C4-2B (cell line): Measurements from ENCODE around the gene ACYP1.

Source experiments
- ZFX ChIP-seq: fragments of 450-650 bp; IDR thresholded peaks from 2 replicates; pipeline ENCODE4 v1.6.1; 2017
- TF ChIP-seq, protein P1 (sequence below): fragments of 450-650 bp; conservative IDR thresholded peaks from 2 replicates; pipeline ENCODE4 v1.5.1; 2017; ENCODE audit warnings: mild to moderate bottlenecking

DNA sequence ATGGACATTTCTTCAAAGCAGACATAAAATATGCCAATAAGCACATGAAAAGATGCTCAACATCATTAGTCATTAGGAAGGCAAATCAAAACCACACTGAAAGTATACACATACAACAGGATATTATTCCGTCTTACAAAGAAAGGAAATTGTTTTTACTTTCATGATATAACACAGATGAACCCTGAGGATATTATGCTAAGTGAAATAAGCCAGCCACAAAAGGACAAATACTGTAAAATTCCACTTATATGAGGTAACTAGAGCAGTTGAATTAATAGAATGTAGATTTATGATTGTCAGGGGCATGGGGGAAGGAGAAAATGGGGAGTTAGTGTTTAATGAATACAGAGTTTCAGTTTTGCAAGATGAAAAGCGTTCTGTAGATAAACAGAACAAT lies 4.2 kb downstream of the ACYP1 start:
- TF ChIP-seq, protein P1, sequence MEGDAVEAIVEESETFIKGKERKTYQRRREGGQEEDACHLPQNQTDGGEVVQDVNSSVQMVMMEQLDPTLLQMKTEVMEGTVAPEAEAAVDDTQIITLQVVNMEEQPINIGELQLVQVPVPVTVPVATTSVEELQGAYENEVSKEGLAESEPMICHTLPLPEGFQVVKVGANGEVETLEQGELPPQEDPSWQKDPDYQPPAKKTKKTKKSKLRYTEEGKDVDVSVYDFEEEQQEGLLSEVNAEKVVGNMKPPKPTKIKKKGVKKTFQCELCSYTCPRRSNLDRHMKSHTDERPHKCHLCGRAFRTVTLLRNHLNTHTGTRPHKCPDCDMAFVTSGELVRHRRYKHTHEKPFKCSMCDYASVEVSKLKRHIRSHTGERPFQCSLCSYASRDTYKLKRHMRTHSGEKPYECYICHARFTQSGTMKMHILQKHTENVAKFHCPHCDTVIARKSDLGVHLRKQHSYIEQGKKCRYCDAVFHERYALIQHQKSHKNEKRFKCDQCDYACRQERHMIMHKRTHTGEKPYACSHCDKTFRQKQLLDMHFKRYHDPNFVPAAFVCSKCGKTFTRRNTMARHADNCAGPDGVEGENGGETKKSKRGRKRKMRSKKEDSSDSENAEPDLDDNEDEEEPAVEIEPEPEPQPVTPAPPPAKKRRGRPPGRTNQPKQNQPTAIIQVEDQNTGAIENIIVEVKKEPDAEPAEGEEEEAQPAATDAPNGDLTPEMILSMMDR: no peak
- no peak for TF ChIP-seq ZFX
